GM19372 (cell line): ENCODE measurements around the gene VPS13D.
"Not testable (repeated sequence)": the region's sequence is repeated elsewhere in the genome, so short reads cannot be mapped to it uniquely, and the experiment has no call there.

ENCODE experiments used
- ATAC-seq: cut with Tn5 transposase; IDR thresholded peaks from one replicate; pipeline ENCODE4 v1.9.1; 2021; ENCODE audit warnings: mild to moderate bottlenecking, low read depth, moderate library complexity; ENCODE audit not compliant: unreplicated experiment

The VPS13D gene

GRCh38 chr1:12197483-12197880 is 32.3 kb upstream of the VPS13D start:
- no peak for ATAC-seq

- ATAC-seq, result no peak
Measured at GRCh38 chr1:12200208-12200607, 29.6 kb upstream of the VPS13D start.

GRCh38 chr1:12201352-12202189 is 28.3 kb upstream of the VPS13D start:
- no peak for ATAC-seq

- ATAC-seq, result no peak
Measured at GRCh38 chr1:12202190-12202497, 27.7 kb upstream of the VPS13D start.

- ATAC-seq, result no peak
Measured at GRCh38 chr1:12202577-12202976, 27.3 kb upstream of the VPS13D start.

GRCh38 chr1:12203216-12204007 is 26.4 kb upstream of the VPS13D start:
- no peak for ATAC-seq

GRCh38 chr1:12204140-12204539 is 25.7 kb upstream of the VPS13D start:
- ATAC-seq, result no peak

GRCh38 chr1:12204754-12205658 is 24.8 kb upstream of the VPS13D start:
- ATAC-seq, result no peak

GRCh38 chr1:12206238-12206637 is 23.6 kb upstream of the VPS13D start:
- ATAC-seq, result no peak

- no peak for ATAC-seq
Measured at GRCh38 chr1:12206792-12207424, 22.9 kb upstream of the VPS13D start.

GRCh38 chr1:12208271-12208670 is 21.6 kb upstream of the VPS13D start:
- ATAC-seq, result no peak

- no peak for ATAC-seq
Measured at GRCh38 chr1:12208764-12209494, 20.9 kb upstream of the VPS13D start.

- ATAC-seq, result no peak
Measured at GRCh38 chr1:12209495-12209832, 20.4 kb upstream of the VPS13D start.

- no peak for ATAC-seq
Measured at GRCh38 chr1:12215118-12215961, 14.5 kb upstream of the VPS13D start.

GRCh38 chr1:12219800-12220199 is 10.0 kb upstream of the VPS13D start:
- ATAC-seq, result no peak

GRCh38 chr1:12220890-12221289 is 8.9 kb upstream of the VPS13D start:
- ATAC-seq, result no peak

- not testable (repeated sequence) for ATAC-seq
Measured at GRCh38 chr1:12222700-12223099, 7.1 kb upstream of the VPS13D start.

- not testable (repeated sequence) for ATAC-seq
Measured at GRCh38 chr1:12224092-12224491, 5.7 kb upstream of the VPS13D start.

- no peak for ATAC-seq
Measured at GRCh38 chr1:12228979-12229378, 851 bp upstream of the VPS13D start.
